HG03460 (cell line): Measurements from ENCODE around the gene RIMS1.

Experiments used
- ATAC-seq: cut with Tn5 transposase; IDR thresholded peaks from one replicate; pipeline ENCODE4 v1.9.1; 2021; ENCODE audit not compliant: unreplicated experiment

Gene RIMS1

DNA sequence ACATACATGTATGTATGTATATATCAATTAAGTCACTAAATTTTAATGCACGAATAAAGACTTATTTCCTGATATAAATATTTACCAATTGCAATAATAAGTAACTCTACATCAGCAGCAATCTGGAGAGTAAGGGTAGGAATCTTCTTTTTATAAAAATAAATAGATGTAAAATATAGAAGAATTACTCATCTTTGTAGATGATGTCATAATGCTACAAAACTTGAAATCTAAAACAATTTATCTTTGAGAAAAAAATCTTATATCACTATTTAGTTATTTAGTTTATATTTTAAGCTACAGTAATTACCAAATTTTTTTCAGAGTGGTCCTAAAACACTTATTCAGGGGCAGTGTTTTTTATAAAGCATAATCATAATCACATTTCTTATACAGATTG lies 351.7 kb downstream of the RIMS1 start:
- ATAC-seq = no peak

DNA sequence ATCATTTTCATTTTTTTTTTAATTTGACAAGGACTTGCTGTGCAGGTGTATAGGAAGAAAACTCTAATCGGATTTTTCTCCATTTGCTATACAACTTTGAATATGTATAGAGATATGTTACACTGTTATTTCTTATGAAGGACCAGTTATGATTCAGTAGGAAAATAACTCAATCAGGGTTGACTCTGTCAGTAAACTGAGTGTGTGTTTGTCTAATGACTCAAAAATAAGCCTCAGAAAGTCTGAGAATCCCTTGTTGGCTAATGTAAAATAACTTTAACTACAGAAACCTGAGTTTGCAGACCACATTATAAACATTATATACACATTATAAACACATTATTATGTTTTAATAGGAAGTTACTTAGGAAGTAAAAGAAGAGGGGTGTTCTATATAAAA lies 352.6 kb downstream of the RIMS1 start:
- no peak for ATAC-seq

DNA sequence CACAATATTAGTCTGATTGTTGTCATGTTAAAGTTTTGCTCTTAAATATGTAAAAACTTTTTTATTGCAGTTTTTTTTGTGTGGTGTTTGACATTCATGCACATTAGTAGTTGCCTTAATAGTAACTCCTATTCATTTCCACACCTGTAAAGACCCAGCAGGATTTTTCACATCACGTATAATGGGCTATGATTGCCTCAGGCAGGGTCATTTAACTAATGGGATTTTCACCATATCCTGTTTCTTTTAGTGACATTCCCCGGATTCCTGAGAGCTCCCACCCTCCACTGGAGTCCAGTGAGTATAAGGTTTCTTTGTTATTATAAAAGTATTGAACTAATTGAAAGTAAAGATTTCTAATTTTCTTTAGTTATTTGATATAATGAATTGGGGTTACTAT lies 359.2 kb downstream of the RIMS1 start:
- ATAC-seq = no peak

- ATAC-seq = no peak
Observed at GRCh38 chr6:72246926-72247325, 360.6 kb downstream of the RIMS1 start.

DNA sequence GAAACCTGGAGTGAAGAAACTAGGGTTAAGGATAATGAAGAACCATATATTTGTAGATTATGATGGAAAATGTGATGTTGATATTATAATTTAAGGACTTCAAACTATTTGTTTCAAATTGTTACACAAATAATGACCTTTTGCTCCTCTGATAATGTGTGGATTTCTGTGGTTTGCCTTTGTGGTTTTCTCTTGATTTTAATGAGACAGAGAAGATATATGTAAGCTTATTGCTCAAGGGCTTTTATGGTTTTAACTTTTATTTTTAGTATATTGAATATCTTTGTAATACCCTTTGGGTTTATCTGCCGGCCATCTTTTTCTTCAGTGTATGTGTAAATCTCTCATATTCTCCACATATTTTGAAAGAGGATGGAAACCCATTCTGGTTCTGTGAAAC lies 362.3 kb downstream of the RIMS1 start:
- ATAC-seq = no peak

DNA sequence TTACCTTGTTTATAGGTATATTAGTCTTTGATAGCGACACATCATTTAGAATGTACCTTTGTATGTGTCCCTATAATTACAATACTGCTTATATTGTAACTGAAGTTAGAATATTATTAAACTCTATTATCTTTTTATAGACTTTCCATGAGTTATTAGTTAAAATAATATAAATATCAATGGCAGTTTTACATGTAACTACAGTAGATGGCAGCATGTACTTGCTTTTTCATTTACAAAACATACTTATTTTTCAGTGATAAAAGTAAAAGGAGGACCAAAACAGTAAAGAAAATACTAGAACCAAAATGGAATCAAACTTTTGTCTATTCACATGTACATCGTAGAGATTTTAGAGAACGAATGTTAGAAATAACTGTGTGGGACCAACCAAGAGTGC lies 364.3 kb downstream of the RIMS1 start:
- no peak for ATAC-seq

DNA sequence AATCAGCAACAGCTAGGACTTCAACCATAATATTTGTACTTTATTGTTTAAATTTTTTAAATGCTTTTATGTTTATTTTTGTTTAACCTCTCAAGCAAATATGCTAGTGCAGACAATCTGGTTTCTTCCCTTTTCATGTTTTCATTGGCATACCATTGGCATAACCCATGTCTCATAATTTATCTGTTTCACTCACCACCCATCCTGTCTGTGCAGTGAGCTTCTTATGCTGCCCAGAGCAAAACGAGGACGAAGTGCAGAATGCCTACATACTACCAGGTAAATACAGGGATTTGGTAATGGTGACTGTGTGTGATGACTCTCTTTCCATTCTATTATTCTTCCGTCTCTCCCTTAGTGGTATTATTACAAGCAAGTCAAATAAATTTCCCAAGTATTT lies 374.1 kb downstream of the RIMS1 start:
- no peak for ATAC-seq

GRCh38 chr6:72261554-72261953 lies 375.2 kb downstream of the RIMS1 start:
- no peak for ATAC-seq

- no peak for ATAC-seq
Observed at GRCh38 chr6:72262254-72262653, 375.9 kb downstream of the RIMS1 start.

- no peak for ATAC-seq
Observed at GRCh38 chr6:72267470-72267869, 381.1 kb downstream of the RIMS1 start.

GRCh38 chr6:72271531-72271930 lies 385.2 kb downstream of the RIMS1 start:
- no peak for ATAC-seq

GRCh38 chr6:72272958-72273357 lies 386.6 kb downstream of the RIMS1 start:
- no peak for ATAC-seq

- no peak for ATAC-seq
Observed at GRCh38 chr6:72275888-72276287, 389.5 kb downstream of the RIMS1 start.

GRCh38 chr6:72282201-72282600 lies 395.9 kb downstream of the RIMS1 start:
- no peak for ATAC-seq

DNA sequence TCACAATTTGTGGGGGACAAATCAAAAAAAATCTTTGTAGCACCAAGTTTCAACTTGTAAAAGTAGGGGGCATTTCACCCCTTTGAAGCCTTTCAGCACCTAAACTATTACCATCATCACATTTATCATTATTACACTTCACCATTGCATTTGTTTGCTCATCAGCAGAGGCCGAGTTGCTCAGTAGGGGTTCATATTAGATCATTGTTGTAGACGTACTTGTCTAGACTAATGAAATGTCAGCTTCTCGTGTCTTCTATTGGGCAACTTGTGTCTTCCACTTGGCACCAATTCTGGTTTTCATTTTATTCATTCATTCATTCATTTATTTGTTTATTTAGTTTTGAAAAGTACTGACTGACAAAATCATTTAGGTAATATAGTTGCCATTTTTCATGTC lies 397.2 kb downstream of the RIMS1 start:
- no peak for ATAC-seq

DNA sequence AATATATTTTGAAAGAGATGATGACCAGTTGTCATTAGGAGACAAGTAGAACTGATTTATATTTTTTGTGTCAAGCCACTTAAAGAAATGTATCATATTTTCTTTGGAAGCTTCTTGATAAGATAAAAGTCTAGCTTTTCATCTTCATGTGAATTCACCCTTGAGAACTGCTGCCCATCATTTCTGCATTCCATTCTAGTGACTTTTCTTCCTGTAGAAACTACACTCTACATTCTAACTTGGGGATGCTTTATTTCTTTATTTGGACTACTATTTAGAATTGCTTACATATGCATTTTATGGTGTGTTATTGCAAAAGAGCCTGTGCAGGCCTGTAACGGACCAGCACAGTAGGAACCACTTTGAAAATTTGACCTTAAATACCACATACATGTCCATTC lies 400.6 kb downstream of the RIMS1 start:
- no peak for ATAC-seq

DNA sequence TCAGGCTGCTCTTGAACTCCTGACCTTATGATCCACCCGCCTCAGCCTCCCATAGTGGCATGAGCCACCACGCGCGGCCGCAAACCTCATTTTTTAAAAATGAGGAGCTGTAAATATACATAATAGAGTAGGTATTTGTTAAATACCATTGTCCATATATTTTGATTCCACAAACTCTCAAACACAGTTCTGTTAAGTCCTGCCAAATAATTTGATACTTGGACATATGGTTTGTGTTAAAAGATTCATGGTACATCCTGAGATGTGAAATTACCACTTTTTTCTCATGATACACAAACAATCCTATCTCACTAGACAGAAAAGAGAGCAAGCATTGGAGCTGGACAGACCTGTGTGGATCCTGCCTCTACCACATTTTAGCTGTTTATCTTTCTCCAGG lies 401.5 kb downstream of the RIMS1 start:
- no peak for ATAC-seq

- ATAC-seq = no peak
Observed at GRCh38 chr6:72288592-72288991, 402.2 kb downstream of the RIMS1 start.

GRCh38 chr6:72290620-72291019 lies 404.3 kb downstream of the RIMS1 start:
- ATAC-seq = no peak

- ATAC-seq = no peak
Observed at GRCh38 chr6:72296375-72296774, 410.0 kb downstream of the RIMS1 start.

- no peak for ATAC-seq
Observed at GRCh38 chr6:72305971-72306370, 419.6 kb downstream of the RIMS1 start.

- ATAC-seq = no peak
Observed at GRCh38 chr6:72316675-72317380, 430.5 kb downstream of the RIMS1 start.

GRCh38 chr6:72321788-72322187 lies 435.4 kb downstream of the RIMS1 start:
- ATAC-seq = no peak
